Esophagus muscularis mucosa (tissue), 4 donors: ENCODE data around the gene TBCB.

Source experiments
- CTCF ChIP-seq, 3 experiments: fragments of 200-600 bp in 2 of 3; fragments of 450-650 bp in 1 of 3; sonication (generic) in 2 of 3; IDR thresholded peaks; one replicate each; pipeline ENCODE4 v1.5.1; 2017 to 2019; ENCODE audit warnings: antibody characterized with exemption in 3 of 3, mild to moderate bottlenecking in 2 of 3, moderate library complexity in 1 of 3
- EP300 ChIP-seq: sonication (generic); formaldehyde crosslinking; IDR thresholded peaks from one replicate; pipeline ENCODE4 v1.6.1; 2017; ENCODE audit warnings: antibody characterized with exemption
- POLR2A ChIP-seq: fragments of 450-650 bp; IDR thresholded peaks from one replicate; pipeline ENCODE4 v1.6.1; 2017; ENCODE audit warnings: antibody characterized with exemption, moderate library complexity, mild to moderate bottlenecking, low read depth
- POLR2AphosphoS5 ChIP-seq, 2 donors: sonication (generic); formaldehyde crosslinking; IDR thresholded peaks; one replicate each; pipeline ENCODE4 v1.6.1; 2017; ENCODE audit warnings: antibody characterized with exemption in 2 of 2

GRCh38 chr19:36140304-36141038 is 25.2 kb downstream of the TBCB start:
- TF ChIP-seq POLR2AphosphoS5 (IDR thresholded peaks at IDR 0.05): no peak
- TF ChIP-seq CTCF (IDR thresholded peaks at IDR 0.05): no peak
- no peak for TF ChIP-seq POLR2A
- TF ChIP-seq EP300: no peak
